ENCODE data around the gene YTHDF1. TPM values are rescaled to one million over a fixed set of nuclear protein-coding genes. Genes with fewer than 3 reads are reported as not detected.
"Not testable (repeated sequence)": the region's sequence is repeated elsewhere in the genome, so short reads cannot be mapped to it uniquely, and the experiment has no call there.

YTHDF1 gene
- total RNA-seq, 1 donor from 2014 or later, result 24.3 TPM

DNA sequence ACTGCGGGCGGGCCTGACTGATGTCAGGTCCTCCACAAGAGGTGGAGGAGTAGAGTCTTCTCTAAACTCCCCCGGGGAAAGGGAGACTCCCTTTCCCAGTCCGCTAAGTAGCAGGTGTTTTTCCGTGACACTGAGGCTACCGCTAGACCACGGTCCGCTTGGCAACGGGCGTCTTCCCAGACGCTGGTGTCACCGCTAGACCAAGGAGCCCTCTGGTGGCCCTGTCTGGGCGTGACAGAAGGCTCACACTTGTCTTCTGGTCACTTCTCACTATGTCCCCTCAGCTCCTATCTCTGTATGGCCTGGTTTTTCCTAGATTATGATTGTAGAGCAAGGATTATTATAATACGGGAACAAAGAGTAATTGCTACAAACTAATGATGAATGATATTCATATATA lies 35.4 kb upstream of the YTHDF1 start:
- DNase-seq; intact Hi-C loops (cut with micrococcal nuclease); ATAC-seq: not testable (repeated sequence)

DNA sequence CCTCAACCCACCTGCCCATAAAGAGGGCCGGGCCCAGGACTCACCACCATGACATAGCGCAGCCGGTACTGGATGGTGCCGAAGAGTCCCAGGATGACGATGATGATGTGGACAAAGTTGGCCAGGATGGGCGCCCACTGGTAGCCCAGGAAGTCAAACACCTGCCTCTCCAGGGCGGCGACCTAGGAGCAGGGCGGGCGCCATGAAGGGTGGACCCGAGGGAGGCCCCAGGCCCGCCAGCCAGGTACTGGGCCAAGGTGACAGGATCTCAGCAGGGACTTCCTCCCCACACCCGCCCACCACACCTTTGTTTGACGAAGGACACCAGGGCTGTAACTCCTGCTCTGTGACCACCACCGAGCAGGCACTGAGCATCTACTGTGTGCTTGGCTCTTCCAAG lies 34.0 kb upstream of the YTHDF1 start:
- no peak for DNase-seq
- ATAC-seq, result no peak
- intact Hi-C loops (cut with micrococcal nuclease), result no loop called here

DNA sequence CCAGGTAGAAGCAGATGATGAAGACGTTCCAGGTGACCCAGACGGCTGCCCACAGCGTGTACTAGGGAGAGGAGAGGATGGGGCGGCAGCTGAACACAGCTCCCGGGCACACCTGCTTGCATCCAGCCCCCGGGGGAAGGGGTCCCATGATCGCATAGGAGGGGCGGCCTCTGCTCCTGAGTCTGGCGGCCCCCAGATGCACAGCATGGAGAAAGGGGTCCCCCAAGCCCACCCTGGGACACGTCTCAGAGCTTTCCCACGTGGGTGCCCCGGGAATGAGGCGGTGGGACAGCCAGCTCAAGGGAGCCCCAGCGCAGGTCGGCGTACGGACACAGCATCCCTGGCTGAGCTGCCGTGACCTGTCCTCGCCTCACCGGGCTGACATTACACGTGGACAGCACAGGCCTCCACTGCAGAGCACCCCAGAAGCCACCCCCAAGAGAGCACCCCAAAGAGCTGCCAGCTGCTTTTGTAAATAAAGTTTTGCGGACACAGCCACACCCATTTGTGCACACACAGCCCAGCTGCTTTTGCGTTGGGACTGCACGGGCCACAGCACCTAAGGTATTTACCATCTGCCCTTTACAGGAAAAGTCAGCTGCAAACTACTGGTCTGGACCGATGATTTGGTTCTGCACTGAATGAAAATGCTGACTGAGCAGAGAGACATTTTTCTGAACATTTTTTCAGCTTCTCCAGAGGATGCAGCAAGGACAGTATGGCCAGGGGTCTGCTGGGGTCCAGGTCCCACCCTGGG lies 33.1 kb upstream of the YTHDF1 start:
- ATAC-seq, result no peak
- intact Hi-C loops (cut with micrococcal nuclease), result no loop called here

DNA sequence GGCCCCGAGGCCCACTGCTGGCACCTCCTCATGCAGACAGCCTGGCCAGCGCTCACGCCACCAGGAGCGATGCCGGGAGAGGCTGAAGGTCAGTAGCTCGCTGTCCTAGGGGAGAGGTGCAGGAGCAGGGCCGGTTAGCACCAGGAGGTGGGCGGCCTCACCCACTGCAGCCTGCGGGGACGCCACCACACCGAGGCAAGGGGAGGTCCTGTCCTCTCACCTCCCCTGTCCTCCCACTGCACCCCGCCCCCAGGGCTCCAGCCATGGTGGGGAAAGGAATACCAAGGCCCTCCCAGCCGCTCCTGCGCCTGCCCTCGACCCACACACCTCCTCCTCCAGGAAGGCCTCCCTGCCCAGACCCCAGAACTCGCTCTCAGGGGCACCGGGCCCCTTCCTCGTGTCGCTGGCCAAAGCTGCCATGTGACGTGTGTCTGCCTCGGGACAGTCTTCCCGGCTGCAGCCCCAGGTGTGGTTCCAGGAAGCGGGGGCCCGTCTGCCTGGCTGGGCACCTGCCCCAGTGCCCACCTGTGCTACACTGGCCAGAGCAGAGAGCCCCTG lies 31.8 kb upstream of the YTHDF1 start:
- intact Hi-C loops (cut with micrococcal nuclease), result no loop called here
- no peak for DNase-seq
- no peak for ATAC-seq

More for the DNA sequence above, 33.1 kb upstream of the YTHDF1 start:
- no peak for DNase-seq

DNA sequence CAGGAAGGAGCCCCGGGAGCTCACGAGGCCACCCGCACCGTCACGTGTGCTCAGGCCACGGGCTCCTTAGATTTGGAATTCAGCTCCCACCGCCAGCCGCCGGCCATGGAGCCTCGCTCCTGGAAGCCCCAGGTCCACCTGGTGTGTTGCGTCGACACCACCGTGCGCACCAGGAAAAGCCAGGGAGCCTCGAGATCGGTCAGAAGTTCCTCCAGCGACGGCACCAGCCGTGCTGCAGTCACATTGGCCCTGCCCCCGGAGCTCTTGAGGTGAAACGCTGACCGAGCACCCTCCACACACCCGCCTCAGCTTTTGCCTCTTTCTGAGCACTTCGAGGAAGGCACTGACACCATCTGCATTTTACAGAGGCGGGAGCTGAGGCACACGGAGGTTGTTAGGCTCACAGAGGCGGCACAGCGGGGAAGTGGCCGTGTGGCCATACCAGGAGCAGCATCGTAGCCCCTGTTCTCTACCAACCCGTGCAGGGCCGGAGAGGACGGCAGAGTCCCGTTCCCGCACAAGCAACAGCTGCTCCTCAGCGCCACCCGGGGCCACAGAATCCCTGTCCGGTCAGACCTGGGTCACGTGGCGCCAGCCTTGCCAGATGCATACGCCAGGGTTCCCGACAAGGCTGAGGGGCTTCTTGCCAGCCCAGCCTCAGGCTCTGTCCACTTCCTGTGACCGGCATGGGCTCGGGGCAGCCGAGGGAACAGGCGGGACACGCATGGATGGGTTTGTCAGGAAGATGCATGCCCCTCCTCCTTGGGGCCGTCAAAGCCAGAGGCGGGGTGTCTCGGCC lies 30.8 kb upstream of the YTHDF1 start:
- ATAC-seq, result peak; percentile 28

GRCh38 chr20:63244468-63244867 lies 28.5 kb upstream of the YTHDF1 start:
- ATAC-seq (no peak), DNase-seq (no peak)
- intact Hi-C loops (cut with micrococcal nuclease), result no loop called here

More for the DNA sequence above, 30.8 kb upstream of the YTHDF1 start:
- no peak for DNase-seq
- intact Hi-C loops (cut with micrococcal nuclease), result no loop called here

GRCh38 chr20:63243604-63244247 lies 27.8 kb upstream of the YTHDF1 start:
- intact Hi-C loops (cut with micrococcal nuclease), result no loop called here
- DNase-seq (no peak), ATAC-seq (no peak)

DNA sequence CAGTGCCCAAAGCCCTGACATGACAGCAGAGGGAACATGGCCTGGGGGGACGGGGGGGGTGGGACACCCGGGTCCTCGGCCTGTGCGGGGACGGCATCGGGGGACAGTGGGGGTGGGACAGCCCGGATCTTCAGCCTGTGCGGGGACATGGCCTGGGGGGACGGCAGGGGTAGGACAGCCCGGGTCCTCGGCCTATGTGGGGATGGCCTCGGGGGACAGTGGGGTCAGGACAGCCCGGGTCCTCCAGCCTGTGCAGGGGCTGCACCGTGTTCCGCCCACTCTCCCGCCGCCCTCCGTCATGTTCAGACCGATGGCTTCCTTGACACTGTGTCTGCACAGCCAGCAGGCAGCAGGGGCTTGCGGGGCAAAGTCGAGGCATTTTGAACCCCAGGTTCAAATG lies 26.8 kb upstream of the YTHDF1 start:
- DNase-seq (no peak), ATAC-seq (no peak)
- intact Hi-C loops (cut with micrococcal nuclease), result no loop called here

GRCh38 chr20:63241272-63241671 lies 25.3 kb upstream of the YTHDF1 start:
- DNase-seq (no peak), ATAC-seq (no peak)
- intact Hi-C loops (cut with micrococcal nuclease), result no loop called here

DNA sequence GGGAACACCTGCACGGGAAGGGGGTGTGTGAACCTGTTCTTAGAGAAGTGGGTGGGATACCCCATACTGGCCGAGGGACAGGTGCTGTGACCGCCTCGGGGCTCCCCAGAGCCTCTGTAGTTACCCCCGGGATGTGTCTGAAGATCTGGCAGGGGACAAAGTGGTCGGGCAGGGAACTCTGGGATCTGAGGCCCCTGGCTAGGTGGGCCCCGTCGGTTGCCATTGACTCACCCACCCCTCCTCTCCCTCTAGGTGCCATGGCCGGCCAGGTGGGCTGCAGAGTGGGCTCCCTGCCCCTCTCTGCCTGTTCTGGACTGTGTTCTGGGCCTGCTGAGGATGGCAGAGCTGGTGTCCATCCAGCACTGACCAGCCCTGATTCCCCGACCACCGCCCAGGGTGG lies 24.1 kb upstream of the YTHDF1 start:
- ATAC-seq (no peak), DNase-seq (no peak)
- intact Hi-C loops (cut with micrococcal nuclease), result no loop called here

DNA sequence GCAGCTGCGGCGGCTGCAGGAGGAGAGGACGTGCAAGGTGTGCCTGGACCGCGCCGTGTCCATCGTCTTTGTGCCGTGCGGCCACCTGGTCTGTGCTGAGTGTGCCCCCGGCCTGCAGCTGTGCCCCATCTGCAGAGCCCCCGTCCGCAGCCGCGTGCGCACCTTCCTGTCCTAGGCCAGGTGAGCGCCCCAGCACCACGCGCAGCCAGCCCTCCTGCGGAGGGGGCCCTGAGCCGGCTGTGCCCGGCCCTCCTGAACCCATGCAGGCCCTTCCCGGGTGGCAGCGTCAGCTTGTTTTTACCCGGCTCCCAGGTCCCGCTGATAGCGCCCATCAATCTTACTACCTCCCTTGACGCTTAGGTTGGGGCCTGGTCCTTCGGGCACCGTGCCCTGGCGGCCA lies 23.5 kb upstream of the YTHDF1 start:
- ATAC-seq (no peak), DNase-seq (no peak)
- intact Hi-C loops (cut with micrococcal nuclease), result no loop called here

DNA sequence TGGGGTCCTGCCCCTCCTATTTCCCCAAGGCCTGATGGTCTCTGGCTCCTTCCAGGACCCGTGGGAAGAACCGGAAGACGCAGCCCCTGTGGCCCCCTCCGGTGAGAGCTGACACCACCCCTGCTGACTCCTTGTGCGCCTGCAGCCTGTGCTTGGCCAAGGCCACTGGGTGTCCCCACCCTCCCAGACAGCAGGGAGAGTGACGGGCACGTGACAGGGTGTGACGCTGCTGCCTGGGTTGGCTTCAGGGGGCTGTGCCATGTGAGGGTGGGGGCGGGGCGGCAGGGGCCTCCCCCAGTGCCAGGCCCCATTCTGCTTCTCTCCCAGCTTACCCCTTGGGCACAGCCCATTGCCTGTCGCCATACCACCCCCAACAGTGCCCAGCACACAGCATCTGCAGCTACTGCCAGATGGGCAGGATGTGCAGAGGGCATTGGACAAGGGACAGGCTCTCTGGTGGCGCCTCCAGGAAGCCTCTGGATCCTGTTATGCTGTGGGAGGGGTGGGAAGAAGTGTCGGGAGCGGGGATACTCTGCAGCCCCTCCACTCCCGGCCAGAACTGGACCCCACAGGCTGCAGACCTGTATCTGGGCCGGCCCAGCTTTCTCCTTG lies 22.7 kb upstream of the YTHDF1 start:
- DNase-seq, result no peak
- intact Hi-C loops (cut with micrococcal nuclease), result no loop called here
- ATAC-seq, result no peak

DNA sequence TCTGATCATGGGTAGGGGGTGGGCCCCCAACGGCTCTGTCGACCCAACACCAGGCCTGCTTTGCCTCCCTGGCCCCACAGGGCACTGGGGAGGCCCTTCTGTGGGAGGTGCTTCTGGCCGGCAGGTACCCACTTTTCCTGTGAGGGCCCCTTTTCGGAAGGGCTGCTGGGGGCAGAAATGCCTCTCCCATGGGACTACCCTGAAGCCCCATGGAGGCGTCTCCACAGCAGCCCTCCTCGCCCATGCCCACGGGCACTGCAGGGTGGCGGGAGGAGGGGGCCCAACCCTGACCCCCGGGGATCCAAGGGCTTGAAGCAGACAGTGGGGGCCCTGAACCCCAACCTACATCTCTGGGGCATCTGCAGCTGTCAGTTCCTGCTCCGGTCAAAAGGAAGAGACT lies 22.1 kb upstream of the YTHDF1 start:
- intact Hi-C loops (cut with micrococcal nuclease), result no loop called here
- ATAC-seq (no peak), DNase-seq (no peak)

DNA sequence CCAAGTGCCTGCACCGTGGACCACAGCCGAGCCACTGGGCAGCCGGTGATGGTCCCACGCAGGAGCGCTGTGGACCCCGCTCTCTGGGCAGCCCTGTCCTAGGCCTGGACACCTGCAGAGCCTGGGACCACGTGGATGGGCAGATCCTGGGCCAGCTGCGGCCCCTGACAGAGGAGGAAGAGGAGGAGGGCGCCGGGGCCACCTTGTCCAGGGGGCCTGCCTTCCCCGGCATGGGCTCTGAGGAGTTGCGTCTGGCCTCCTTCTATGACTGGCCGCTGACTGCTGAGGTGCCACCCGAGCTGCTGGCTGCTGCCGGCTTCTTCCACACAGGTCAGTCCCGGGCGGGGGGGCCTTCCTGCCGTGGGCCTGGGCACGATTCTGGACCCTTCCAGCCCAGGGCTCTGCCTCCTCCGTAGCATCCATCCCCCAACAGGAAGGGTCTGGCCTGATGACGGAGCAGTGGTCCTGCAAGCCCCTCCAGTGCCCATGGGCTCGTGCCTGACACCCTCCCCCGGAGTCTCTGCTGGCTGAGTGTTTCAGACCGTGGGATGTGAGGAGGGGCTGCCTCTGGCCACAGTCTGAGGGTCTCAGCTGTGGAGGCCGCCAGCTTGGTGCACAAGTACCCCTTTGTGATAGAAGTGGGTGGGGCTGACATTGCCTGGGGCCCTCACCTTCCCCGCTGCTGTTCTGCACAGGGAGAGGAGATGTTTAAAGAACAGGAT lies 20.3 kb upstream of the YTHDF1 start:
- intact Hi-C loops (cut with micrococcal nuclease), result no loop called here
- DNase-seq, result no peak
- no peak for ATAC-seq

- intact Hi-C loops (cut with micrococcal nuclease), result no loop called here
- DNase-seq, result no peak
- no peak for ATAC-seq
These were observed 19.6 kb upstream of the YTHDF1 start, which contains the start of gene BIRC7 for GRCh38 chr20:63235399-63235983. Gene BIRC7, plus strand, starts transcription at chr20:63235905. Its CDS starts 192 bp downstream, at chr20:63236097.

- DNase-seq (no peak), ATAC-seq (peak; percentile 15)
- intact Hi-C loops (cut with micrococcal nuclease), result no loop called here
These were observed 18.9 kb upstream of the YTHDF1 start for GRCh38 chr20:63234693-63235398.

DNA sequence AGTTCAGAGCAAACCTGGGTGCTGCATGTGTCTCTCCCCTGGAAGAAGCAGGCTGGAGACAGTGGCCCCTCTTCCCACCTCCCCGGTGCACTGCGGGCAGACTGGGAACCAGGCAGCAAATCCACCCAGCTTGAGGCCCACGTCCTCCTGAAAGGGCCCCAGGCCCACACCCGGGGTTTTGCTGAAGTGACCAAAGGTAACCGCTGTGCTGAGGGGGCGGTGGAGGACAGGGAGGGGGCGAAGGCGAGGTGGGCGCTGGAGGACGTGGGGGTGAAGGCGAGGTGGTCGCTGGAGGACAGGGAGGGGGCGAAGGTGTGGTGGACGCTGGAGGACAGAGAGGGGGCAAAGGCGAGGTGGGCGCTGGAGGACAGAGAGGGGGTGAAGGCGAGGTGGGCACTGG lies 18.0 kb upstream of the YTHDF1 start:
- intact Hi-C loops (cut with micrococcal nuclease), result no loop called here
- DNase-seq (no peak), ATAC-seq (no peak)

DNA sequence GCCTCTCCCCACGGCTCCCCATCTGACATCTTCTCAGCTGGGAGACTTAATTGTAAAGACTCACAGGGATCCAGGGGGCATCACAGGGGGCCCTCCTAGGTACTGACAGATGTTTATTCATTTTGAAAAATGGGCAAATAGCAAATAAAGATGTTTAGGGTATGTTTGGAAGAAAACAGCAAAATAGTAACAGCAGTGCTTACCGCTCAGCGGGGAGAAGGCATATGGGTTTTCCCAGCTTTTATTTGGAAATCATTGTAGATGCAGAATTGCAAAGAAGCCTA lies 17.1 kb upstream of the YTHDF1 start:
- intact Hi-C loops (cut with micrococcal nuclease), result no loop called here
- no peak for DNase-seq
- no peak for ATAC-seq
